K562 (cell line): Measurements from ENCODE around the gene FAF2. TPM values are rescaled to one million over a fixed set of nuclear protein-coding genes. Genes with fewer than 3 reads are reported as not detected.

Source experiments
- ARID4B ChIP-seq: sonication (generic); formaldehyde crosslinking; IDR thresholded peaks from 2 replicates; pipeline ENCODE4 v1.8.0; 2022; ENCODE audit warnings: mild to moderate bottlenecking, missing genetic modification reagents
- ARNT ChIP-seq, 2 experiments: fragments of 450-650 bp; IDR thresholded peaks; 2 replicates each; pipeline ENCODE4 v1.6.1; 2016; ENCODE audit warnings: mild to moderate bottlenecking in 1 of 2
- BCL6 ChIP-seq: fragments of 250-450 bp; sonication (Bioruptor Pico); IDR thresholded peaks from 2 replicates; pipeline ENCODE4 v1.4.0; 2020
- ELF1 ChIP-seq: fragments of 200-800 bp; sonication (Bioruptor generic); IDR thresholded peaks from 2 replicates; pipeline ENCODE4 v1.6.1; 2016; ENCODE audit warnings: missing genetic modification characterization, missing compliant biosample characterization
- FOXM1 ChIP-seq, 2 experiments: fragments of 450-650 bp in 1 of 2; sonication (generic) in 1 of 2; formaldehyde crosslinking in 1 of 2; IDR thresholded peaks; 2 replicates each; pipeline versions ENCODE4 v1.6.1 to v1.9.0; 2017 to 2022; ENCODE audit warnings: low read depth in 2 of 2, mild to moderate bottlenecking in 2 of 2, missing genetic modification reagents in 1 of 2, moderate library complexity in 1 of 2
- GTF2F1 ChIP-seq: IDR thresholded peaks from 2 replicates; pipeline ENCODE4 v1.6.1; 2011; ENCODE audit warnings: low read depth, low read length, improper control_type of control experiment
- HIVEP1 ChIP-seq: fragments of 250-450 bp; sonication (Bioruptor Pico); IDR thresholded peaks from 2 replicates; pipeline ENCODE4 v1.4.0; 2020; ENCODE audit warnings: mild to moderate bottlenecking
- HMGN3 ChIP-seq: IDR thresholded peaks from 2 replicates; pipeline ENCODE4 v1.6.1; 2011; ENCODE audit warnings: borderline replicate concordance, low read depth, mild to moderate bottlenecking, mixed read lengths, low read length; ENCODE audit not compliant: insufficient read length; ENCODE audit errors: extremely low read depth
- NCOA4 ChIP-seq: fragments of 450-650 bp; IDR thresholded peaks from 2 replicates; pipeline ENCODE4 v1.6.1; 2018; ENCODE audit warnings: mild to moderate bottlenecking; ENCODE audit not compliant: partially characterized antibody
- NONO ChIP-seq, 2 experiments: fragments of 200-400 bp in 1 of 2; fragments of 450-650 bp in 1 of 2; formaldehyde crosslinking in 1 of 2; IDR thresholded peaks; 2 replicates each; pipeline ENCODE4 v1.6.1; 2017; ENCODE audit warnings: low read depth in 2 of 2, mild to moderate bottlenecking in 2 of 2, moderate library complexity in 2 of 2, low read length in 1 of 2
- POLR2H ChIP-seq: IDR thresholded peaks from 2 replicates; pipeline ENCODE4 v1.6.1; 2016; ENCODE audit warnings: missing genetic modification characterization, low read depth, mild to moderate bottlenecking, control low read depth, missing compliant biosample characterization, moderate library complexity
- SMC3 ChIP-seq: conservative IDR thresholded peaks from 2 replicates; pipeline ENCODE4 v1.6.1; 2011; ENCODE audit warnings: low read depth, low read length, improper control_type of control experiment; ENCODE audit not compliant: insufficient read depth
- USF1 ChIP-seq: sonication (generic); formaldehyde crosslinking; IDR thresholded peaks from 2 replicates; pipeline ENCODE4 v1.9.0; 2022; ENCODE audit warnings: mild to moderate bottlenecking, missing genetic modification reagents
- XRCC5 ChIP-seq: fragments of 200-400 bp; formaldehyde crosslinking; IDR thresholded peaks from 2 replicates; pipeline ENCODE4 v1.6.1; 2017; ENCODE audit warnings: low read depth, mild to moderate bottlenecking, low read length
- ZBTB1 ChIP-seq: sonication (generic); formaldehyde crosslinking; IDR thresholded peaks from 2 replicates; pipeline ENCODE4 v1.8.1; 2023; ENCODE audit warnings: missing genetic modification reagents, low read depth, mild to moderate bottlenecking, borderline replicate concordance
- ZNF384 ChIP-seq: IDR thresholded peaks from 2 replicates; pipeline ENCODE4 v1.6.1; 2012; ENCODE audit warnings: low read depth, low read length, improper control_type of control experiment
- ZNF551 ChIP-seq: fragments of 250-450 bp; sonication (Bioruptor Pico); IDR thresholded peaks from 2 replicates; pipeline ENCODE4 v1.5.0; 2021; ENCODE audit warnings: mild to moderate bottlenecking, moderate library complexity
- polyA plus RNA-seq, 8 experiments: library from polyadenylated mRNA; depleted of rRNA in 4 of 8; stranded (reverse) in 5 of 8; unstranded in 3 of 8; fragments of >200 nt; fragmentation: Nextera tagmentation in 2 of 8; fragmentation: Illumina TruSeq in 1 of 8; extraction: Ambion mirVana in 2 of 8; extraction: Trizol in 1 of 8; gene quantifications; 2 replicates each; pipeline versions ENCODE4 v1.2.1 to v1.2.3, GENCODE V29; 2011 to 2014; ENCODE audit warnings: inconsistent platforms in 1 of 8, missing spikeins in 1 of 8
- total RNA-seq, 7 experiments: library from RNA; depleted of rRNA in 6 of 7; stranded (reverse); fragments of >200 nt in 6 of 7; fragmentation: Illumina TruSeq in 2 of 7; extraction: Trizol in 2 of 7; gene quantifications; 2 replicates each; pipeline versions ENCODE4 v1.2.1 to v1.2.3, GENCODE V29; 2011 to 2021; ENCODE audit warnings: low replicate concordance in 1 of 7
- TF ChIP-seq, protein P1 (sequence below): fragments of 250-450 bp; sonication (Bioruptor Pico); IDR thresholded peaks from 2 replicates; pipeline ENCODE4 v1.9.0; 2021; ENCODE audit warnings: mild to moderate bottlenecking

FAF2 gene
- total and polyA plus RNA-seq, 9 of the 15 experiments (the other 6 are each of a cell fraction or from before 2014, with no cell fraction given) = 25.0 to 44.6 (median 36.1) TPM

GRCh38 chr5:176541338-176542134, 93.4 kb downstream of the FAF2 start (continued):
- 0 out of 2 replicates have a peak, but pooled peaks have one; percentile 26 for TF ChIP-seq POLR2H (tag)
- TF ChIP-seq ZBTB1 = no peak
- 0 out of 2 replicates have a peak, but pooled peaks have one; percentile 47 for TF ChIP-seq HIVEP1 (CRISPR knock-in tag)
- no peak for TF ChIP-seq FOXM1 (IDR thresholded peaks at IDR 0.05; ENCODE audit: low read depth)
- TF ChIP-seq FOXM1 (CRISPR knock-in tag; IDR thresholded peaks at IDR 0.05; ENCODE audit: low read depth) = no peak
- no peak for TF ChIP-seq ZNF384
- no peak for TF ChIP-seq NONO (IDR thresholded peaks at IDR 0.05; ENCODE audit: low read depth in 2 of 2, low read length in 1 of 2)
- no peak for TF ChIP-seq ARID4B (CRISPR knock-in tag)
- TF ChIP-seq NCOA4 = no peak
- no peak for TF ChIP-seq ELF1 (tag)
- no peak for TF ChIP-seq GTF2F1
- TF ChIP-seq XRCC5 = no peak
- TF ChIP-seq, protein P1, sequence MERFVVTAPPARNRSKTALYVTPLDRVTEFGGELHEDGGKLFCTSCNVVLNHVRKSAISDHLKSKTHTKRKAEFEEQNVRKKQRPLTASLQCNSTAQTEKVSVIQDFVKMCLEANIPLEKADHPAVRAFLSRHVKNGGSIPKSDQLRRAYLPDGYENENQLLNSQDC (CRISPR knock-in tag) = no peak
- no peak for TF ChIP-seq ARNT (IDR thresholded peaks at IDR 0.05)
- no peak for TF ChIP-seq SMC3
- TF ChIP-seq ZNF551 (CRISPR knock-in tag) = no peak
- no peak for TF ChIP-seq BCL6
- TF ChIP-seq USF1 (CRISPR knock-in tag) = no peak
- TF ChIP-seq HMGN3 = no peak
